ENCODE data around the gene OPN1LW. TPM values are rescaled to one million over a fixed set of nuclear protein-coding genes. Genes with fewer than 3 reads are reported as not detected.

The OPN1LW gene
- total and polyA plus RNA-seq, 4 donors: not detected

Other genes starting within 250 kb of the OPN1LW start
- gene AVPR2, start 239.6 kb upstream of the OPN1LW start, total RNA-seq: 1 to 10 TPM in 1 of 2 donors, under 1 TPM in 1; 0.98 to 2.5 TPM
- under 1 TPM; 0.51 to 0.70 TPM for gene AVPR2, start 239.6 kb upstream of the OPN1LW start, polyA plus RNA-seq
- gene ARHGAP4, start 218.0 kb upstream of the OPN1LW start, total RNA-seq: 10 to 100 TPM; 34.2 to 85.4 TPM
- 100 to 1,000 TPM in 1 of 2 donors, 10 to 100 TPM in 1; 75.3 to 114 TPM for gene ARHGAP4, start 218.0 kb upstream of the OPN1LW start, polyA plus RNA-seq
- 10 to 100 TPM; 33.1 to 92.0 TPM for gene NAA10, start 209.2 kb upstream of the OPN1LW start, total RNA-seq
- 100 to 1,000 TPM; 117 to 146 TPM for gene NAA10, start 209.2 kb upstream of the OPN1LW start, polyA plus RNA-seq
- 10 to 100 TPM; 16.6 to 53.5 TPM for gene RENBP, start 199.6 kb upstream of the OPN1LW start, total RNA-seq
- gene RENBP, start 199.6 kb upstream of the OPN1LW start, polyA plus RNA-seq: 10 to 100 TPM; 70.4 to 90.8 TPM
- 10 to 100 TPM; 25.3 to 59.4 TPM for gene HCFC1, start 172.4 kb upstream of the OPN1LW start, total RNA-seq
- 10 to 100 TPM; 10.7 to 22.9 TPM for gene HCFC1, start 172.4 kb upstream of the OPN1LW start, polyA plus RNA-seq
- 10 to 100 TPM in 1 of 2 donors, 1 to 10 TPM in 1; 1.8 to 11.4 TPM for gene TMEM187, start 171.5 kb upstream of the OPN1LW start, total RNA-seq
- 1 to 10 TPM; 3.1 to 8.6 TPM for gene TMEM187, start 171.5 kb upstream of the OPN1LW start, polyA plus RNA-seq
- 100 to 1,000 TPM in 1 of 2 donors, 10 to 100 TPM in 1; 24.6 to 153 TPM for gene IRAK1, start 124.3 kb upstream of the OPN1LW start, total RNA-seq
- 100 to 1,000 TPM in 1 of 2 donors, 10 to 100 TPM in 1; 64.5 to 131 TPM for gene IRAK1, start 124.3 kb upstream of the OPN1LW start, polyA plus RNA-seq
- gene MECP2, start 46.5 kb upstream of the OPN1LW start, total RNA-seq: 10 to 100 TPM; 53.4 to 62.9 TPM
- 10 to 100 TPM; 20.4 to 24.5 TPM for gene MECP2, start 46.5 kb upstream of the OPN1LW start, polyA plus RNA-seq
- not detected for gene OPN1MW, start 38.4 kb downstream of the OPN1LW start, total RNA-seq
- gene OPN1MW, start 38.4 kb downstream of the OPN1LW start, polyA plus RNA-seq: not detected
- gene OPN1MW2, start 75.5 kb downstream of the OPN1LW start, total RNA-seq: not detected
- not detected for gene OPN1MW2, start 75.5 kb downstream of the OPN1LW start, polyA plus RNA-seq
- not detected for gene OPN1MW3, start 113.3 kb downstream of the OPN1LW start, total RNA-seq
- gene OPN1MW3, start 113.3 kb downstream of the OPN1LW start, polyA plus RNA-seq: not detected
- gene TEX28, start 150.9 kb downstream of the OPN1LW start, total RNA-seq: not detected
- under 1 TPM in 1 of 2 donors, not detected in 1; 0.02 TPM for gene TEX28, start 150.9 kb downstream of the OPN1LW start, polyA plus RNA-seq
- 1 to 10 TPM in 1 of 2 donors, under 1 TPM in 1; 0.18 to 1.5 TPM for gene TKTL1, start 151.6 kb downstream of the OPN1LW start, total RNA-seq
- gene TKTL1, start 151.6 kb downstream of the OPN1LW start, polyA plus RNA-seq: under 1 TPM in 1 of 2 donors, not detected in 1; 0.54 TPM
- 1,000 to 10,000 TPM in 1 of 2 donors, 100 to 1,000 TPM in 1; 602 to 1,802 TPM for gene FLNA, start 230.4 kb downstream of the OPN1LW start, total RNA-seq
- gene FLNA, start 230.4 kb downstream of the OPN1LW start, polyA plus RNA-seq: 100 to 1,000 TPM; 645 to 783 TPM
- gene EMD, start 235.1 kb downstream of the OPN1LW start, total RNA-seq: 10 to 100 TPM; 33.0 to 66.9 TPM
- gene EMD, start 235.1 kb downstream of the OPN1LW start, polyA plus RNA-seq: 100 to 1,000 TPM in 1 of 2 donors, 10 to 100 TPM in 1; 82.7 to 108 TPM

Measured in lung (tissue), 4 donors.